T-helper 22 cell (primary cell): Measurements from ENCODE around the gene NFKBIZ.

ENCODE experiments used
- DNase-seq: peaks from one replicate; pipeline ENCODE4 v3.0.0-alpha.2; 2020; ENCODE audit warnings: low read depth

Gene NFKBIZ

GRCh38 chr3:101827211-101828174, 21.8 kb upstream of the NFKBIZ start:
- DNase-seq = peak; percentile 67

- DNase-seq = no peak
These were observed 21.0 kb upstream of the NFKBIZ start for GRCh38 chr3:101828276-101828675.

DNA sequence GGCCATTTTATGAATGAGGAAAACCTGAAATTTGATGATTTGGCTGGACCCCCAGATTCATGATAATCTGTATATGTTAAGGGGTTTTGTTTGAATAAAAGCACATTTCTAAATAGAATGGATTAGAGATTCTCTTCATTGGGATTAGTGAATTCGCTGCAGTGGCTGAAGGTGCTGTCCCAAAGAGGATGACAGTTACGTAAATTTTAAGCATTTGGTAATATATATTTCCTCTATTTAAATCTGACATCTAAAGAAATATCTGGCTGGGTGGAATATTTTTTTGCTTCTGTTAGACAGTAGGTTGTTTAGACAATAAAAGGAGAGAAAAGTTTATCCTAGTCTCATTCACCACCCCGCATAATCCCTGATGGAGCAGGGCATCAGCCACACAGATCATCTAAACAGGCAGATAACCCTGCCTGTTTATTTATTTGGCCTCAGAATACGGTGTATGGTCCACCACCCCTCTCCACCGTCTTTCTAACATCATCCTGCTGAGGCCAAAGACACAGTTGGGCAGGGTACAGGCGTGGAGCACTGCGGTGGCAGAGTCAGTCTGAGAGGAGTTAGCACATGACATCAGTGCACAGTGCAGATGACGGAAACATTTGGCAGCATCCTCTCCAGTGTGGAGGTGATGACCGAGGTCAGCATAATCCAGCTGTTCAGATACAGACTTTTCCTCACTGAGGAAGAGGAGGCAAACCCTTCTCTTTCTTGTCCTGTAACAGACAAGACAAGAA, 20.4 kb upstream of the NFKBIZ start:
- peak; percentile 31 for DNase-seq

DNA sequence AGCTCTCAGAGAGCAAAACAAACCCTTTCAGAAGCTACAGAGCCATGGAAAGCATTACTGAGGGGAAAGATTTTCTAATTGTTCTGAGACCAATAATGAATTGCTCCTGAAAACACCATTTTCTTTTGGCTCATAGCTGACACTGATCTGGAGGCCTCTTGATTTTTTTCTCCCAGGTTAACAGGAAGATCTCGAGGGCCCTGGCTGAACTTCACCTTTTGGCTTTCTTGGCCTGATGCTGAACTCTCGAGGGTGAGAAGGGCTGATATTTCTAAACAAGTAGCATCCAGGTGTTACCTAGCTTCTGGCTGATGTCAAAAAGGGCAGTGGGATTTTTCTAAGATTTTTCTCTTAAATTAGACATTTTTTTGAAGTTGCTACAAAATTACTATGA, 19.9 kb upstream of the NFKBIZ start:
- no peak for DNase-seq

DNA sequence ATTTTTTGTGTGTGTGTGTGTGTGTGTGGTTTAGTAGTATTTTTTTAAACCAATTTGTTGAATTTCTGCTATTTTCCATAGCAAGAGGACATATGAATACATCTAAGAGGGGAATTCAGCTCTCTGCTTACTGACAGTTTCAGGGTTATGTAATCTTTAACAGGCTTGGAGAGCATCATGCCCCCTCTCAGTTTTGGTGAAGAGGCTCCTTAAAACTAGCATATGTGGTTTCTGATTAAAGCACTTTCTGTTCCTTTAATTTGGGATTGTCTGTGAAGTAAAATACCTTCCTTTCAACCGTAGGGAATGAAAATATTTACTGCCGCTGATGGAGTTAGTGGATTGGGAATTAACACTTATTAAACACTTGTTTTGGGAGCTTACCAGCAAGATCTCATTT, 19.4 kb upstream of the NFKBIZ start:
- DNase-seq = no peak

DNA sequence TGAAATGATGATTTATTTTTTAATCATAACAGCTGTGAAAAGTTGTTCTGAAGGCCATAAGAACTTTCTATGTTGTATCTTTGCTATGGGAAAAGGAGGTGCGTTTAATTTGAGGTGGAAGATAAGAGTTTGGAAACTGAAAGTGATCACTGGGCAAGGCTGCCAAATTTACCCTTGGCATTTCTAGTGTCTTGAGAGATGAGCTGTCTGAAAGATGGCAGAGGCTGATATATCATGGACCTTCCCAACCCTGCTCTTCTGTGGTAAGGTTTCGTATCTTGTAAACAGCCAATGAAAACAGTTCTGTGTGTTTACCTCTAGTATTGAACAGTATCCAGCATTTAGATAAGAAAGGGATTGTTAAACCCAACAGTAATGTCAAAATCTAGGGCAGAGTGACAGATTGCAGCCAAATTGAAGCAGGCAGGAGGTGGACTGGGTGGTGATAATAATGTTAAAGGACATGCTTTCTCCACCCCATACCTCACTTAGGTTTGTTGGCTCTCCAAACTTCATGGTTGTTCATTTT, 15.8 kb upstream of the NFKBIZ start:
- no peak for DNase-seq

- DNase-seq = no peak
These were observed 13.6 kb upstream of the NFKBIZ start for GRCh38 chr3:101835676-101836075.

GRCh38 chr3:101836160-101836559, 13.2 kb upstream of the NFKBIZ start:
- no peak for DNase-seq

- DNase-seq = no peak
These were observed 12.4 kb upstream of the NFKBIZ start for GRCh38 chr3:101836652-101837598.

DNA sequence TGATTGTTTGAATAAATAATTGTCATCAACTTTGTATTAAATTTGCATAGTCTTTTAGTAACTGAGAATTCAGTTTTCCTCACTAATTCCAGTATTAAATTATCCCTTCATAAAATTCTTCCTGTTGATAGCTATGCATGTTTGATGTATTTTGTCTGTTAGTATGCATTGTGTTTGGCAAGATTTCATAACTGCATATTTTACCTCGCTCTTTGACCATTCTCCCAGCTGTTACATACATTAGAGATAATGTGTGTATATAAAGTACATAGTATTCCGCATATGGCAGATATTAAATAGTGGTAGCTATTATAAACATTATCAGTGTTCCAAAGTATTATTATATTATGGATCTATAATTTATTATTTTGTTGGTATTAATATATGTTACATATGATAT, 10.6 kb upstream of the NFKBIZ start:
- no peak for DNase-seq

DNA sequence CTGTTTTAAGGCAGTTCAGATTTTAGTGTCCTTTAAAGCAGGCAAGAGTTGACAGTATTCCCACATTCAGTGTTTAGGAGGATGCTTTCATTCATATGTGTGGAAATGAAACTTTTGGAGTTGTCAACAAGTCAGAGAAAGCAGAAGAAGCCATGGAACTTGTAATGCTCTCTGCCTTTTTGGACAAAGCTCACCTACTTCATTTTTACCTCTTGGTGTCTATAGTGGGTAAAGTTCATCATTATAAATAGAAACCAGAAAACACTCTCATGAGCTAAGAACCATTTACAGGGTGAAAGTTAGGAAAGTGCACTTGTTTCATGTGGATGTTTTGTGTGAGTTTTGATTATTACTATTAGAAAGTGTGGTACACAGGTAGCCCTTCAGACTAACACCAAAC, 9.2 kb upstream of the NFKBIZ start:
- DNase-seq = no peak

DNA sequence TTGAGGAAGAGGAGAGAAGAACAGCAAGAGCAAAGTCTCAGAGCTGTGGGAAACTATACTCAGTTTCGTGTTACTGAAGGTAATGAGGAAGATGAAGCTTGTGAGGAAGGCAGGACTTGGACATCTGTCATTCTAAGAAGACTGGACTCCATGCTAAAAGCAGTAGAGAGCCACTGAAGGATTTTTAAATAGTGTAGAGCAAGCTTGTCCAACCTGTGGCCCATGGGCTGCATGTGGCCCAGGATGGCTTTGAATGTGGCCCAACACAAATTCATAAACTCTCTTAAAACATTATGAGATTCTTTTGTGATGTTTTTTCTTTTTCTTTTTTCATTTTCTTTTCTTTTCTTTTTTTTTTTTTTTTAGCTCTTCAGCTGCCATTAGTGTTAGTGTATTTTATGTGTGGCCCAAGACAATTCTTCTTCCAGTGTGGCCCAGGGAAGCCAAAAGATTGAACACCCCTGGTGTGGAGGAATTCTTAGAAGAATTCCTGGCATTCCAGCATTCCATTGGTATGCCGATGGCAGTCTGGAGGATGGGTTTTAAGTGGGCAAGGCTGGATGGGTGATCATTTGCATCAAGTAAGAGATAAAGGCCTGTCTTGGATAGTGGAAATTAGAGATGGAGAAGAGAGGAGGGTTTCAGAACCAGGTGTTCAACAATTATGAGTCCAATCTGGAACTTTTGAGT, 6.9 kb upstream of the NFKBIZ start:
- DNase-seq = no peak

- no peak for DNase-seq
These were observed 6.4 kb upstream of the NFKBIZ start for GRCh38 chr3:101842935-101843330.

DNA sequence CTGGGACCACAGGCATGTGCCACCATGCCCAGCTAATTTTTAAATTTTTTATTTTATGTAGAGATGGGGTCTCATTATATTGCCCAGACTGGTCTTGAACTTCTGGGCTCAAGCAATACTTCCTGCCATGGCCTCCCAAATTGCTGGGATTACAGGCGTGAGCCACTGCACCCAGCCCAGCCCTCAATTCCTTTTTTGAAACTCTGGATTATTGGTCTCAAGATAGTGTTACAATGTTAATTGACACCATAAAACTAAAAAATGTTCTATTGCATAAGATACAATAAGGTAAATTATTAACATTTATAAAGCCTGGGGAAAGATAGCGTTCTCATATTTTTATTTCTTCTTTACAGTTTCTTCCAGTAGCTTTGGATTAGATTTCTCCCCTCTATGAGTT, 3.9 kb upstream of the NFKBIZ start:
- no peak for DNase-seq

GRCh38 chr3:101846709-101847108, 2.6 kb upstream of the NFKBIZ start:
- no peak for DNase-seq

- DNase-seq = no peak
These were observed 2.0 kb upstream of the NFKBIZ start for GRCh38 chr3:101847328-101847727.

GRCh38 chr3:101848326-101848725, 988 bp upstream of the NFKBIZ start:
- no peak for DNase-seq

DNA sequence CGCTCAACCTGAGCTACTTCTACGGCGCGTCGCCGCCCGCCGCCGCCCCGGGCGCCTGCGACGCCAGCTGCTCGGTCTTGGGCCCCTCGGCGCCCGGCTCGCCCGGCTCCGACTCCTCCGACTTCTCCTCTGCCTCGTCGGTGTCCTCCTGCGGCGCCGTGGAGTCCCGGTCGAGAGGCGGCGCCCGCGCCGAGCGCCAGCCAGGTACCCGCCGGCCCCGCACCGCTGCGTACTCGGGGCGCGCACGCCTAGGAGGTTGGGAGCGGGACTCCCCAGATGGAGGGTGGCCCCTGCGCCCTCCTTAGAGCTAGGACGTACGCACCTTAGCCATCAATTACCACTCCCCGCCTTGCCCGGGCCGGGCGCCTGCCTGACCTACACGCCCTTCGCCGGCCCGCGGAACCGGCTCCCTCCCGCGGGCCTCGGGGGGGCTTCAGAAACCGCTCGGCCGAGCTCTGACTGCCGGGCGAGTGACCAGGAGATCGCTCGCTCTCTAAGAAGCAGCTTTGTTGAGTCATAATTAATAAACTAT, 466 bp downstream of the NFKBIZ start:
- peak; percentile 14 for DNase-seq

DNA sequence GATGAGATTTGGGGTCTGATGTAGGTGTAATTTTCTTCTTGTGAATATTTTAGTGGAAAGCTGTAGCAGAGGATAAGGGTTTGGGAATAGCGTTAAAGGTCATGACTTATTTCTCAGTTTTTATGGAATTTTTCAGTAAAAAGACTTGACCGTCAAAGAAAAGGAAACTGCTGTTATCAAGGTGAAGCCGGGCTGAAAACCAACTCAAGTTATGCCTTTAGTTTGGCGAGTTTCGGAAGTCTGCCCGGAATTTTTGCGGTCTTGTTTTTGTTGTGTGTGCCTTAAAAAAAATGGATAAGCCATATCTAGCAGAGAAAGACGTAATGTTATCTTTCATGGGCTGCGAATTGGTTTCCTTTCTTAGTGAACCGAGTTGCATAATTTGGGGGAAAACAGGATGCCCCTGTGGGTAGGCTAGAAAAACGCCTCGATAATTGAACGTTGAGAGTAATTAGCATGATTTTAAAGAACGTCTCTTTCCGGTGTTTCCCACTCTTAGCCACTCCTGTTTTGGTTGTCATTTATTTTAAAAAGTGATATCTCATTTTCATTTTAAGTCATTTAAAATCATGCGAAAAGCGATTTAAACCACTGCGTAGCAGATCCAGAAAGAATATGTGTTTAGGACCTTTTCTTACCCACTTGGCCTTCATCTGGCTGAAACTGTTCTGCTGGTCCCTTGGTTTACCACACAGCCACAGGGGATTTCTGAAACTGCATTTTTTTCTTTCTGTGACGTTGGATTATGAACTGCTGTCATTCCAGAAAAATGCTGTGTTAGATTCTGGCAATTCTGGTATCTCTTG, 1.1 kb downstream of the NFKBIZ start:
- DNase-seq = peak; percentile 48
